A673 (cell line): Measurements from ENCODE around the gene SPTLC2. TPM values are rescaled to one million over a fixed set of nuclear protein-coding genes. Genes with fewer than 3 reads are reported as not detected.

Source experiments
- BruUV-seq: library from RNA; stranded (reverse); fragments of 400-500 nt; replicated peaks from 2 replicates; lab custom pipeline; 2021; lab: Mats Ljungman, UMichigan
- CTCF ChIA-PET: fragments of 300-600 bp; sonication (Branson Sonifier 250); formaldehyde crosslinking; loops from one replicate; lab custom pipeline; 2022; ENCODE audit warnings: antibody characterized with exemption; lab: Charles Lee
- POLR2A ChIA-PET: fragments of 300-600 bp; sonication (Branson Sonifier 250); formaldehyde crosslinking; loops from one replicate; lab custom pipeline; 2022; ENCODE audit warnings: antibody characterized with exemption; ENCODE audit not compliant: low non-redundant PET; lab: Charles Lee
- DNase-seq: peaks from one replicate; pipeline ENCODE4 v3.0.0-alpha.2; 2015; ENCODE audit warnings: low spot score
- H3K27ac ChIP-seq: fragments of 200-600 bp; sonication (generic); 2 replicates; pipeline ENCODE4 v1.5.1; 2016; ENCODE audit warnings: mixed run types, low read depth, mild to moderate bottlenecking, mixed read lengths, antibody characterized with exemption, low read length; ENCODE audit not compliant: poor library complexity, severe bottlenecking
- H3K27me3 ChIP-seq: fragments of 200-600 bp; sonication (generic); replicated peaks from 2 replicates; pipeline ENCODE4 v1.6.1; 2017; ENCODE audit warnings: mixed run types, low read depth, mild to moderate bottlenecking, mixed read lengths, antibody characterized with exemption, low read length; ENCODE audit not compliant: insufficient read depth, poor library complexity
- H3K36me3 ChIP-seq: fragments of 200-600 bp; sonication (generic); 2 replicates; pipeline ENCODE4 v1.6.1; 2016; ENCODE audit warnings: mixed run types, mild to moderate bottlenecking, mixed read lengths, antibody characterized with exemption, low read length; ENCODE audit not compliant: insufficient read depth, poor library complexity, severe bottlenecking
- H3K4me1 ChIP-seq: fragments of 200-600 bp; sonication (generic); 2 replicates; pipeline ENCODE4 v1.6.1; 2017; ENCODE audit warnings: mixed run types, mild to moderate bottlenecking, mixed read lengths, antibody characterized with exemption, low read length; ENCODE audit not compliant: insufficient read depth, poor library complexity, severe bottlenecking
- H3K4me3 ChIP-seq: fragments of 200-600 bp; sonication (generic); 2 replicates; pipeline ENCODE4 v1.5.1; 2016; ENCODE audit warnings: low read depth, mixed run types, mild to moderate bottlenecking, mixed read lengths, low read length; ENCODE audit not compliant: poor library complexity, severe bottlenecking
- H3K9me3 ChIP-seq: fragments of 200-600 bp; sonication (generic); 2 replicates; pipeline ENCODE4 v1.6.1; 2016; ENCODE audit warnings: mixed run types, low read depth, mild to moderate bottlenecking, mixed read lengths, antibody characterized with exemption, low read length; ENCODE audit not compliant: poor library complexity, severe bottlenecking
- CTCF ChIP-seq: fragments of 300-800, 200-600 bp; sonication (generic); conservative IDR thresholded peaks from 2 replicates; pipeline ENCODE4 v1.5.1; 2017; ENCODE audit warnings: low read depth, mild to moderate bottlenecking, antibody characterized with exemption, low read length, moderate library complexity, mixed read lengths
- EZH2 ChIP-seq: fragments of 200-600 bp; sonication (generic); IDR thresholded peaks from 2 replicates; pipeline ENCODE4 v1.6.1; 2017; ENCODE audit warnings: borderline replicate concordance, low read depth, mild to moderate bottlenecking, mixed read lengths, antibody characterized with exemption, low read length; ENCODE audit not compliant: poor library complexity, severe bottlenecking
- intact Hi-C: fragments of 100-400 bp; cut with micrococcal nuclease; formaldehyde crosslinking; loops from one replicate; pipeline ENCODE4 v1.10.0; 2022; ENCODE audit not compliant: unreplicated experiment
- total RNA-seq: library from RNA; stranded (reverse); gene quantifications from 2 replicates; pipeline ENCODE4 v1.2.3, GENCODE V29; 2021

Gene SPTLC2
- total RNA-seq, 1 experiment from 2014 or later, result 17.3 TPM

GRCh38 chr14:77647853-77648252 is 31.4 kb upstream of the SPTLC2 start:
- Histone ChIP-seq H3K4me3 (no peak overlapping the region), H3K9me3 (no peaks in the 10 kb centered on the region), H3K36me3 (no peaks in the 10 kb centered on the region), H3K27me3 (no peaks in the 10 kb centered on the region), H3K27ac (no peak overlapping the region), H3K4me1 (no peaks in the 10 kb centered on the region)
- intact Hi-C loops, result no loop called here
- BruUV-seq, result no TSS peak
- DNase-seq, result no peak
- ChIA-PET POLR2A (no interaction called here), CTCF (no interaction called here)
- TF ChIP-seq EZH2 (no peak), CTCF (no peak)

- no TSS peak for BruUV-seq
- TF ChIP-seq EZH2, result no peak
- no peak for TF ChIP-seq CTCF
- no peak overlapping the region for H3K27ac ChIP-seq
- H3K4me3 ChIP-seq, result no peak overlapping the region
- intact Hi-C loops, result no loop called here
- no peaks in the 10 kb centered on the region for H3K27me3 ChIP-seq
- no peaks in the 10 kb centered on the region for H3K36me3 ChIP-seq
- no peaks in the 10 kb centered on the region for H3K4me1 ChIP-seq
- POLR2A ChIA-PET, result interaction anchor here (0.6 kb wide), 1 partner anchor 606 kb away, joined by 4 read pairs; no protein-coding TSS in a partner anchor
- CTCF ChIA-PET, result no interaction called here
- DNase-seq, result no peak
- no peaks in the 10 kb centered on the region for H3K9me3 ChIP-seq
Measured at GRCh38 chr14:77646907-77647306, 30.5 kb upstream of the SPTLC2 start.

DNA sequence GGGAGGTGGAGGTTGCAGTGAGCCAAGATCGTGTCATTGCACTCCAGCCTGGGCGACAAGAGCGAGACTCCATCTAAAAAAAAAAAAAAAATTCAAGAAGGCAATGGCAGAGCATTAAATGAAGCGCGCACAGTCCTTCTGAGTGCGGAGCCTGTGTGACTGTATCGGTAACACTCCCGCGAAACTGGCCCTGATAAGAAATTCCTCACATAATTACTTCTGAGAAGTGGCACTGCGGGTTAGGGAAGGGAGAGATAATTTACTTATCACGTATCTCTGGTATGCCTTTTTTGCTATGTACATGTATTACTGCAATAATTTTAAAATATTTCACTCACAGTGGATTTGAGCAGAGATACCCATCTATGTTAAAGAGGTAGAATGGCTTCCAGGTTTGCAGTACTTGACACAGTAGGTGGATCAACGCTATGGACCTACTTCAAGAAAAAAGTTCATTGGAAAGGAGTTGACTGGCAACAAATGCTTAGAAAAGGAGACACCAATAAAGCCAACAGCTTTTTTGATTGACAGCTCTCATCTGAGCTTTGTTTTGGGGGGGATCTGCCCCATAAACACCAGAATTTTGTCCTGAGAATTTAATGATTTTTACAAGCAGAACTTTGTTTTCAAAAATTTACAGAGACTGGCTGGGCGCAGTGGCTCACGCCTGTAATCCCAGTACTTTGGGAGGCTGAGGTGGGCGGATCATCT is 29.2 kb upstream of the SPTLC2 start:
- no TSS peak for BruUV-seq
- TF ChIP-seq CTCF (no peak), EZH2 (no peak)
- no peaks in the 10 kb centered on the region for H3K9me3 ChIP-seq
- no peaks in the 10 kb centered on the region for H3K36me3 ChIP-seq
- H3K4me1 ChIP-seq, result no peaks in the 10 kb centered on the region
- H3K4me3 ChIP-seq, result no peak overlapping the region
- intact Hi-C loops, result no loop called here
- ChIA-PET CTCF (no interaction called here), POLR2A (interaction anchor here (1.0 kb wide), 1 partner anchor 269 kb away, joined by 4 read pairs; the partner anchor contains the start of genes SAMD15 and TMED8)
- no peak overlapping the region for H3K27ac ChIP-seq
- H3K27me3 ChIP-seq, result no peaks in the 10 kb centered on the region
- DNase-seq, result no peak
